CD8-positive, alpha-beta memory T cell (primary cell): ENCODE data around the gene PECR. TPM values are rescaled to one million over a fixed set of nuclear protein-coding genes. Genes with fewer than 3 reads are reported as not detected.

Source experiments
- CTCF ChIA-PET: fragments of 350-600 bp; sonication (Branson Sonifier 250); formaldehyde crosslinking; loops from one replicate; lab custom pipeline; 2021; ENCODE audit warnings: antibody characterized with exemption; lab: Charles Lee
- POLR2A ChIA-PET: fragments of 350-600 bp; sonication (Branson Sonifier 250); formaldehyde crosslinking; loops from one replicate; lab custom pipeline; 2021; ENCODE audit warnings: antibody characterized with exemption; lab: Charles Lee
- DNase-seq, 5 donors: peaks; one replicate each; pipeline versions ENCODE4 v3.0.0 to v3.0.0-alpha.2; 2020 to 2022; ENCODE audit warnings: mixed read lengths in 1 of 5
- H3K27ac ChIP-seq: one replicate; pipeline ENCODE4 v1.7.0; 2013; ENCODE audit warnings: low read depth, mild to moderate bottlenecking, low read length, moderate library complexity
- H3K27me3 ChIP-seq: 2 replicates; pipeline ENCODE4 v1.7.0; 2013; ENCODE audit warnings: low read length, mild to moderate bottlenecking; ENCODE audit not compliant: insufficient read depth, poor library complexity, severe bottlenecking
- H3K36me3 ChIP-seq: 2 replicates; pipeline ENCODE4 v1.7.0; 2013; ENCODE audit warnings: mild to moderate bottlenecking, low read length, moderate library complexity; ENCODE audit not compliant: insufficient read depth
- H3K4me1 ChIP-seq: 2 replicates; pipeline ENCODE4 v1.7.0; 2013; ENCODE audit warnings: mild to moderate bottlenecking, low read length, moderate library complexity; ENCODE audit not compliant: insufficient read depth
- H3K4me3 ChIP-seq: 2 replicates; pipeline ENCODE4 v1.7.0; 2013; ENCODE audit warnings: mild to moderate bottlenecking, low read length
- H3K9me3 ChIP-seq: 2 replicates; pipeline ENCODE4 v1.7.0; 2013; ENCODE audit warnings: mild to moderate bottlenecking, low read length
- H3K27ac Mint-ChIP-seq, 8 donors: one replicate each; pipeline ENCODE4 v1.8.0; 2020 to 2021; ENCODE audit warnings: mixed read lengths in 8 of 8, mild to moderate bottlenecking in 6 of 8, inconsistent platforms in 3 of 8, moderate library complexity in 3 of 8
- H3K27me3 Mint-ChIP-seq, 2 donors: one replicate each; pipeline ENCODE4 v1.8.0; 2020 to 2021; ENCODE audit warnings: mixed read lengths in 2 of 2, mild to moderate bottlenecking in 1 of 2, moderate library complexity in 1 of 2
- H3K36me3 Mint-ChIP-seq, 3 donors: one replicate each; pipeline ENCODE4 v1.8.0; 2020 to 2021; ENCODE audit warnings: mixed read lengths in 3 of 3, inconsistent platforms in 1 of 3, mild to moderate bottlenecking in 1 of 3
- H3K4me1 Mint-ChIP-seq, 3 donors: one replicate each; pipeline ENCODE4 v1.8.0; 2020 to 2021; ENCODE audit warnings: mixed read lengths in 3 of 3, inconsistent platforms in 1 of 3, mild to moderate bottlenecking in 1 of 3
- H3K4me3 Mint-ChIP-seq, 7 donors: one replicate each; pipeline ENCODE4 v1.8.0; 2020 to 2021; ENCODE audit warnings: mixed read lengths in 7 of 7, mild to moderate bottlenecking in 6 of 7, moderate library complexity in 4 of 7, inconsistent platforms in 2 of 7
- H3K9me3 Mint-ChIP-seq, 5 donors: one replicate each; pipeline ENCODE4 v1.8.0; 2020 to 2022; ENCODE audit warnings: mixed read lengths in 5 of 5, mild to moderate bottlenecking in 3 of 5, moderate library complexity in 2 of 5, inconsistent platforms in 1 of 5
- polyA plus RNA-seq: library from polyadenylated mRNA; unstranded; fragments of 300-500 nt; fragmentation: Illumina TruSeq; gene quantifications from one replicate; pipeline ENCODE4 v1.2.3, GENCODE V29; 2021
- total RNA-seq, 2 experiments: library from RNA; stranded (reverse); gene quantifications; one replicate each; pipeline ENCODE4 v1.2.3, GENCODE V29; 2021

Gene PECR
- total and polyA plus RNA-seq, 3 experiments from 2014 or later = 10.5 to 24.4 (median 12.6) TPM

- CTCF ChIA-PET = interaction anchor here (1.0 to 4.7 kb wide), 8 partner anchors 11 to 294 kb away, joined by 3 to 27 read pairs (median 6); partner anchors contain the start of genes PECR and TMEM169
- H3K4me1 Mint-ChIP-seq = peaks cover 63 to 75% (median 75%) of the 10 kb centered on the region in 3 donors
- POLR2A ChIA-PET = interaction anchor here (0.7 to 3.8 kb wide), 3 partner anchors 29 to 274 kb away, joined by 3 to 21 read pairs (median 3); partner anchors contain the start of genes PECR and TMEM169
Measured at GRCh38 chr2:216110620-216111019, 29.0 kb upstream of the PECR start.

GRCh38 chr2:216109962-216110614 lies 28.5 kb upstream of the PECR start:
- peak in 2 of 5 donors; percentile 14 to 36 for DNase-seq
- POLR2A ChIA-PET = interaction anchor here (0.7 to 3.8 kb wide), 5 partner anchors 19 to 274 kb away, joined by 3 to 21 read pairs (median 3); partner anchors contain the start of genes PECR and TMEM169
- peaks cover 58 to 70% (median 70%) of the 10 kb centered on the region in 3 donors for H3K4me1 Mint-ChIP-seq
- Histone ChIP-seq H3K9me3 (no peaks in the 10 kb centered on the region), H3K4me3 (peak overlapping the region; percentile 97), H3K36me3 (peaks cover 40% of the 10 kb centered on the region), H3K27ac (peak overlapping the region; percentile 93), H3K27me3 (no peaks in the 10 kb centered on the region), H3K4me1 (peaks cover 56% of the 10 kb centered on the region)
- peaks cover 0 to 8% of the 10 kb centered on the region in 2 donors for H3K27me3 Mint-ChIP-seq
- H3K4me3 Mint-ChIP-seq = peak overlapping the region; percentile 98 to 100 (median 100)
- CTCF ChIA-PET = interaction anchor here (1.0 to 4.7 kb wide), 9 partner anchors 12 to 294 kb away, joined by 3 to 27 read pairs (median 8); partner anchors contain the start of genes PECR and TMEM169
- H3K9me3 Mint-ChIP-seq = peaks cover 0 to 2% (median 0%) of the 10 kb centered on the region in 5 donors
- H3K27ac Mint-ChIP-seq = peak overlapping the region; percentile 98 to 100 (median 100)
- peaks cover 10 to 60% (median 22%) of the 10 kb centered on the region in 3 donors for H3K36me3 Mint-ChIP-seq

More at GRCh38 chr2:216110620-216111019, 29.0 kb upstream of the PECR start:
- H3K27me3 ChIP-seq = no peaks in the 10 kb centered on the region
- peak overlapping the region; percentile 93 for H3K27ac ChIP-seq
- peaks cover 61% of the 10 kb centered on the region for H3K4me1 ChIP-seq
- H3K27ac Mint-ChIP-seq = peak overlapping the region in 7 of 8 donors; percentile 98 to 100 (median 100)
- H3K4me3 Mint-ChIP-seq = peak overlapping the region; percentile 98 to 100 (median 100)
- peaks cover 0 to 2% (median 0%) of the 10 kb centered on the region in 5 donors for H3K9me3 Mint-ChIP-seq
- H3K27me3 Mint-ChIP-seq = peaks cover 0 to 5% of the 10 kb centered on the region in 2 donors
- no peaks in the 10 kb centered on the region for H3K9me3 ChIP-seq
- H3K36me3 Mint-ChIP-seq = peaks cover 10 to 63% (median 23%) of the 10 kb centered on the region in 3 donors
- peaks cover 40% of the 10 kb centered on the region for H3K36me3 ChIP-seq
- peak overlapping the region; percentile 97 for H3K4me3 ChIP-seq
- DNase-seq = no peak

GRCh38 chr2:216108967-216109921 lies 27.6 kb upstream of the PECR start, which contains the start of gene XRCC5:
XRCC5 (plus strand) TSS chr2:216109348; CDS start chr2:216109437, 89 bp downstream.
- H3K9me3 Mint-ChIP-seq = no peaks in the 10 kb centered on the region
- H3K4me3 ChIP-seq = peak within 1 kb of the TSS; percentile 97
- no peaks in the 10 kb centered on the region for H3K9me3 ChIP-seq
- peaks cover 37% of the 10 kb centered on the region for H3K36me3 ChIP-seq
- H3K4me1 Mint-ChIP-seq = peaks cover 50 to 62% (median 61%) of the 10 kb centered on the region in 3 donors
- H3K4me1 ChIP-seq = peaks cover 50% of the 10 kb centered on the region
- peaks cover 7 to 52% (median 18%) of the 10 kb centered on the region in 3 donors for H3K36me3 Mint-ChIP-seq
- DNase-seq = peak; percentile 95 to 99 (median 96)
- H3K27me3 ChIP-seq = no peaks in the 10 kb centered on the region
- peak within 1 kb of the TSS; percentile 93 for H3K27ac ChIP-seq
- peak within 1 kb of the TSS; percentile 98 to 100 (median 100) for H3K4me3 Mint-ChIP-seq
- H3K27ac Mint-ChIP-seq = peak within 1 kb of the TSS; percentile 98 to 100 (median 100)
- CTCF ChIA-PET = interaction anchor here (1.0 to 4.7 kb wide), 9 partner anchors 20 to 295 kb away, joined by 3 to 27 read pairs (median 8); partner anchors contain the start of genes PECR and TMEM169
- POLR2A ChIA-PET = interaction anchor here (0.6 to 3.8 kb wide), 6 partner anchors 18 to 93 kb away, joined by 3 to 21 read pairs (median 3); partner anchors contain the start of genes PECR and TMEM169
- H3K27me3 Mint-ChIP-seq = peaks cover 0 to 6% of the 10 kb centered on the region in 2 donors

- DNase-seq = no peak
- ChIA-PET CTCF (interaction anchor here (1.0 to 4.7 kb wide), 6 partner anchors 25 to 85 kb away, joined by 4 to 27 read pairs (median 9); partner anchors contain the start of genes PECR and TMEM169), POLR2A (interaction anchor here (0.6 to 3.8 kb wide), 4 partner anchors 27 to 92 kb away, joined by 3 to 21 read pairs (median 3); partner anchors contain the start of genes PECR and TMEM169)
- Histone ChIP-seq H3K4me1 (peaks cover 42% of the 10 kb centered on the region), H3K9me3 (no peaks in the 10 kb centered on the region), H3K27me3 (no peaks in the 10 kb centered on the region), H3K36me3 (peaks cover 29% of the 10 kb centered on the region), H3K27ac (peak overlapping the region; percentile 4), H3K4me3 (no peak overlapping the region)
- H3K36me3 Mint-ChIP-seq = peaks cover 4 to 44% (median 15%) of the 10 kb centered on the region in 3 donors
- H3K27ac Mint-ChIP-seq = peak overlapping the region; percentile 98 to 100 (median 100)
- H3K9me3 Mint-ChIP-seq = no peaks in the 10 kb centered on the region
- H3K4me3 Mint-ChIP-seq = peak overlapping the region; percentile 98 to 100 (median 100)
- H3K4me1 Mint-ChIP-seq = peaks cover 42 to 54% (median 53%) of the 10 kb centered on the region in 3 donors
- peaks cover 0 to 6% of the 10 kb centered on the region in 2 donors for H3K27me3 Mint-ChIP-seq
Measured at GRCh38 chr2:216108310-216108966, 26.8 kb upstream of the PECR start.

GRCh38 chr2:216107760-216108159 lies 26.2 kb upstream of the PECR start:
- CTCF ChIA-PET = interaction anchor here (1.4 to 4.7 kb wide), 4 partner anchors 24 to 74 kb away, joined by 5 to 27 read pairs (median 10); no protein-coding TSS in a partner anchor
- POLR2A ChIA-PET = no interaction called here
- peak overlapping the region in 5 of 7 donors; percentile 20 to 98 (median 28) for H3K4me3 Mint-ChIP-seq

GRCh38 chr2:216107320-216107719 lies 25.7 kb upstream of the PECR start:
- Histone ChIP-seq H3K4me3 (no peak overlapping the region), H3K27ac (no peak overlapping the region), H3K27me3 (no peaks in the 10 kb centered on the region), H3K36me3 (peaks cover 18% of the 10 kb centered on the region), H3K4me1 (peaks cover 33% of the 10 kb centered on the region), H3K9me3 (no peaks in the 10 kb centered on the region)
- peaks cover 4 to 33% (median 11%) of the 10 kb centered on the region in 3 donors for H3K36me3 Mint-ChIP-seq
- ChIA-PET CTCF (interaction anchor here (1.4 to 4.7 kb wide), 2 partner anchors 48 to 73 kb away, joined by 5 to 27 read pairs; no protein-coding TSS in a partner anchor), POLR2A (interaction anchor here (1.0 kb wide), 1 partner anchor 24 kb away, joined by 4 read pairs; no protein-coding TSS in a partner anchor)
- no peaks in the 10 kb centered on the region for H3K9me3 Mint-ChIP-seq
- no peak for DNase-seq
- peak overlapping the region in 3 of 7 donors; percentile 20 to 98 (median 23) for H3K4me3 Mint-ChIP-seq
- peak overlapping the region in 4 of 8 donors; percentile 18 to 98 (median 40) for H3K27ac Mint-ChIP-seq
- H3K27me3 Mint-ChIP-seq = peaks cover 0 to 6% of the 10 kb centered on the region in 2 donors
- H3K4me1 Mint-ChIP-seq = peaks cover 31 to 42% (median 42%) of the 10 kb centered on the region in 3 donors

More at GRCh38 chr2:216107760-216108159, 26.2 kb upstream of the PECR start:
- no peaks in the 10 kb centered on the region for H3K27me3 ChIP-seq
- H3K4me1 ChIP-seq = peaks cover 38% of the 10 kb centered on the region
- Mint-ChIP-seq H3K9me3 (no peaks in the 10 kb centered on the region), H3K27me3 (peaks cover 0 to 6% of the 10 kb centered on the region in 2 donors), H3K36me3 (peaks cover 4 to 37% (median 11%) of the 10 kb centered on the region in 3 donors), H3K4me1 (peaks cover 35 to 47% (median 46%) of the 10 kb centered on the region in 3 donors), H3K27ac (peak overlapping the region in 4 of 8 donors; percentile 18 to 98 (median 38))
- no peak overlapping the region for H3K4me3 ChIP-seq
- H3K27ac ChIP-seq = no peak overlapping the region
- peaks cover 22% of the 10 kb centered on the region for H3K36me3 ChIP-seq
- no peak for DNase-seq
- H3K9me3 ChIP-seq = no peaks in the 10 kb centered on the region
